ENCODE data around the gene ADAM19.
"Not testable (repeated sequence)": the region's sequence is repeated elsewhere in the genome, so short reads cannot be mapped to it uniquely, and the experiment has no call there.

The ADAM19 gene

GRCh38 chr5:157445745-157446411 is 129.7 kb downstream of the ADAM19 start:
- no peak overlapping the region for H3K4me3 ChIP-seq (ENCODE audit: low read depth, low read length)
- DNase-seq (ENCODE audit: low read depth), result no peak
- TF ChIP-seq CTCF (IDR thresholded peaks at IDR 0.05; ENCODE audit: low read depth, low read length, missing control alignments), result no peak
- in situ Hi-C loops (cut with HindIII; ENCODE audit: low sequenced_read_pairs), result no loop called here

DNA sequence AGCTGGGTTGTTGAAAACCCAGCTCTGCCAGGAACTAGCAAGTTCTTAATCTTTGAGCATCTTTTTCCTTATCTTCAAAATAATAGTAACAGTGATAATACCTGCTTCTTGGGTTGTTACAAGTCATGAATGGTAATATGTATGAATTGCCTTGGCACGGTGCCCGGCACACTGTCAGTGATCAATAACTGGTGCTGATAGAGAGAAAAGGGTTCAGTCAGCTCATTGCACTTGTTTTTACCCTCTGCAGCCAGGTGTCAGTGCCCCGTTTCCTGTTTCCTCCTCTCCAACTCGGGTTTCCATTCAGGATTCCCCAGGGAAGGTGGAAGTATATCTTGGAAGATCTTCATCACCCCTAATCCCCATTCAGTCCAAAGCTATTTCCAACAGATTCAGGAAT is 131.4 kb downstream of the ADAM19 start:
- in situ Hi-C loops (cut with HindIII; ENCODE audit: low sequenced_read_pairs), result no loop called here
- no peak for TF ChIP-seq CTCF (IDR thresholded peaks at IDR 0.05; ENCODE audit: low read depth, low read length, missing control alignments)
- H3K4me3 ChIP-seq (ENCODE audit: low read depth, low read length), result no peak overlapping the region
- no peak for DNase-seq (ENCODE audit: low read depth)

- DNase-seq (ENCODE audit: low read depth), result no peak
- in situ Hi-C loops (cut with HindIII; ENCODE audit: low sequenced_read_pairs), result no loop called here
These were observed 132.5 kb downstream of the ADAM19 start for GRCh38 chr5:157443041-157443549.

DNA sequence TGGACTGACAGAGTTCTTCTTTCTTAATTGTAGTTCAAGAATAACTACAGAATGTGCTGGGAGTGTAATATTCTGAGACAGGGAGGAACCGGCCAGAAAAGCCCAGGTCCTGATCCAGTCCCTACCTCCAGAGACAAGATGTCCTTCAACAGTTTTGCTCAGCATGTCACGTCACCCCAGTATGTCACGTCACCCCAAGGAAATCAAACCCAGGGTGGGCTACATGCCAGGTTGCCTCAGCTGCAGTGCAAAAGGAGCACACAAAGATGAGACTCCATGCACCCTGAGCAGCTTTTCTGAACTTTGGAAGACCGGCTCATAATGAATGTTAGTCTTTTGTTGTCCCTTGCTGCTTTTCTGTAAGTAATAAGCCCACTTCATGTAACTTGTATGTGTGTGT is 141.5 kb downstream of the ADAM19 start:
- in situ Hi-C loops (cut with HindIII; ENCODE audit: low sequenced_read_pairs), result no loop called here
- TF ChIP-seq CTCF (IDR thresholded peaks at IDR 0.05; ENCODE audit: low read depth, low read length, missing control alignments), result no peak

More at GRCh38 chr5:157443041-157443549, 132.5 kb downstream of the ADAM19 start:
- H3K4me3 ChIP-seq (ENCODE audit: low read depth, low read length), result no peak overlapping the region
- no peak for TF ChIP-seq CTCF (IDR thresholded peaks at IDR 0.05; ENCODE audit: low read depth, low read length, missing control alignments)

DNA sequence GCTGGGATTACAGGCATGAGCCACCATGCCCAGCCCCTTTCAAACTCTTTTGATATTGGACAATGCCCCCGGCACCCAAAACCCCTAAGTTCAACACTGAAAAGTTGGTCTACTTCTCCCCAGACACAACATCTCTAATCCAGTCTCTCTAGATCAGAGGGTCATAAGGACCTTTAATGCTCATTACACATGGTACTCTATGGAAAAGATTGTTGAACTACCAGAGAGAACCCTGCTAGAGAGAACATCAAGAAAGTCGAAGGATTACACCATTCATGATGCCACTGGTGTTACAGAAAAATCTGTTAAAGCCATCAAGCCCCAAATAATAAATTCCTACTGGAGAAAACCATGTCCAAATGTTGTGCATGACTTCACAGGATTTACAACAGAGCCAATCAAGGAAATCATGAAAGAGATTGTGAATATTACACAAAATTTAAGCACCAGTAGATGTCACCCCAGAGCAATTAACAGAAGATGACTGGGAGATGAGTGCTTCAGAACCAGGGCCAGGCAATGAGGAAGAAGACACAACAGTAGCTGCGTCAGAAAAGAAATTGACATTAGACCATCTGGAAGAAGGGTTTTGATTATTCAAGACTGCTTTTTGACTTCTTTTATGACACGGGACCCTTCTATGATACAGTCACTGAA is 143.9 kb downstream of the ADAM19 start:
- in situ Hi-C loops (cut with HindIII; ENCODE audit: low sequenced_read_pairs), result no loop called here
- no peak overlapping the region for H3K4me3 ChIP-seq (ENCODE audit: low read depth, low read length)
- TF ChIP-seq CTCF (IDR thresholded peaks at IDR 0.05; ENCODE audit: low read depth, low read length, missing control alignments), result peak; percentile 45
- DNase-seq (ENCODE audit: low read depth), result peak; percentile 38

More for the DNA sequence above, 141.5 kb downstream of the ADAM19 start:
- DNase-seq (ENCODE audit: low read depth), result no peak
- no peak overlapping the region for H3K4me3 ChIP-seq (ENCODE audit: low read depth, low read length)

GRCh38 chr5:157429920-157430319 is 145.7 kb downstream of the ADAM19 start:
- DNase-seq (ENCODE audit: low read depth); in situ Hi-C loops (cut with HindIII; ENCODE audit: low sequenced_read_pairs); H3K4me3 ChIP-seq (ENCODE audit: low read depth, low read length): not testable (repeated sequence)
